HG02623 (cell line): ENCODE results near the gene PLXNA4.

ENCODE experiments used
- ATAC-seq: cut with Tn5 transposase; IDR thresholded peaks from one replicate; pipeline ENCODE4 v1.9.1; 2021; ENCODE audit warnings: moderate library complexity; ENCODE audit not compliant: unreplicated experiment

Gene PLXNA4

GRCh38 chr7:132537456-132538145 lies 38.7 kb downstream of the PLXNA4 start:
- no peak for ATAC-seq

- no peak for ATAC-seq
Measured at GRCh38 chr7:132536654-132537395, 39.4 kb downstream of the PLXNA4 start.

GRCh38 chr7:132533916-132534315 lies 42.4 kb downstream of the PLXNA4 start:
- no peak for ATAC-seq

- no peak for ATAC-seq
Measured at GRCh38 chr7:132532281-132532680, 44.0 kb downstream of the PLXNA4 start.

GRCh38 chr7:132531562-132531961 lies 44.7 kb downstream of the PLXNA4 start:
- no peak for ATAC-seq

GRCh38 chr7:132528695-132529094 lies 47.6 kb downstream of the PLXNA4 start:
- ATAC-seq = no peak

GRCh38 chr7:132527467-132528410 lies 48.5 kb downstream of the PLXNA4 start:
- no peak for ATAC-seq

GRCh38 chr7:132526111-132526740 lies 50.0 kb downstream of the PLXNA4 start:
- no peak for ATAC-seq

- no peak for ATAC-seq
Measured at GRCh38 chr7:132521423-132521822, 54.8 kb downstream of the PLXNA4 start.

GRCh38 chr7:132520591-132521280 lies 55.5 kb downstream of the PLXNA4 start:
- ATAC-seq = no peak

- ATAC-seq = no peak
Measured at GRCh38 chr7:132519936-132520335, 56.3 kb downstream of the PLXNA4 start.

- ATAC-seq = no peak
Measured at GRCh38 chr7:132518839-132519173, 57.5 kb downstream of the PLXNA4 start.

GRCh38 chr7:132518102-132518838 lies 58.0 kb downstream of the PLXNA4 start:
- no peak for ATAC-seq

- ATAC-seq = no peak
Measured at GRCh38 chr7:132516042-132516840, 60.0 kb downstream of the PLXNA4 start.

- no peak for ATAC-seq
Measured at GRCh38 chr7:132515181-132515580, 61.1 kb downstream of the PLXNA4 start.

- ATAC-seq = no peak
Measured at GRCh38 chr7:132514430-132514829, 61.8 kb downstream of the PLXNA4 start.

- ATAC-seq = no peak
Measured at GRCh38 chr7:132511921-132512320, 64.3 kb downstream of the PLXNA4 start.

GRCh38 chr7:132511387-132511786 lies 64.9 kb downstream of the PLXNA4 start:
- no peak for ATAC-seq

GRCh38 chr7:132509643-132510042 lies 66.6 kb downstream of the PLXNA4 start:
- no peak for ATAC-seq
